IMR-90 (cell line): ENCODE data around the gene OPN4. TPM values are rescaled to one million over a fixed set of nuclear protein-coding genes. Genes with fewer than 3 reads are reported as not detected.

Source experiments
- ATAC-seq: fragments of 200-7000 bp; cut with Tn5 transposase; 2 replicates; pipeline ENCODE4 v1.9.1; 2020; ENCODE audit warnings: low read depth, mild to moderate bottlenecking, moderate library complexity
- BruUV-seq: library from RNA; stranded (reverse); fragments of 400-500 nt; replicated peaks from 2 replicates; lab custom pipeline; 2021; lab: Mats Ljungman, UMichigan
- CTCF ChIA-PET: fragments of 300-600 bp; formaldehyde crosslinking; extraction: SDS; loops from one replicate; lab custom pipeline; 2021; ENCODE audit warnings: antibody characterized with exemption; lab: Yijun Ruan, JAX
- POLR2A ChIA-PET: fragments of 300-600 bp; sonication (Branson Sonifier 250); formaldehyde crosslinking; loops from one replicate; lab custom pipeline; 2022; ENCODE audit warnings: antibody characterized with exemption; ENCODE audit not compliant: unreplicated experiment; lab: Charles Lee
- DNase-seq: peaks from one replicate; pipeline ENCODE4 v3.0.0; 2013
- H2AFZ ChIP-seq: replicated peaks from 2 replicates; pipeline ENCODE3; 2013; ENCODE audit warnings: low read length, mild to moderate bottlenecking; ENCODE audit not compliant: poor library complexity
- H2AK5ac ChIP-seq: 2 replicates; pipeline ENCODE4 v1.6.1; 2013; ENCODE audit warnings: low read depth, low read length, inconsistent platforms
- H2AK9ac ChIP-seq: replicated peaks from 2 replicates; pipeline ENCODE3; 2013; ENCODE audit warnings: mild to moderate bottlenecking, low read depth, low read length, moderate library complexity; ENCODE audit not compliant: poor library complexity
- H2BK120ac ChIP-seq: 2 replicates; pipeline ENCODE4 v1.6.1; 2013; ENCODE audit warnings: low read depth, low read length, inconsistent platforms
- H2BK15ac ChIP-seq: 3 replicates; pipeline ENCODE4 v1.6.1; 2013; ENCODE audit warnings: low read depth, low read length, inconsistent platforms
- H2BK20ac ChIP-seq: 2 replicates; pipeline ENCODE4 v1.6.1; 2013; ENCODE audit warnings: low read depth, mild to moderate bottlenecking, inconsistent platforms, low read length, moderate library complexity
- H2BK5ac ChIP-seq: 2 replicates; pipeline ENCODE4 v1.6.1; 2013; ENCODE audit warnings: mild to moderate bottlenecking, low read depth, low read length, inconsistent platforms; ENCODE audit not compliant: poor library complexity, severe bottlenecking
- H3K14ac ChIP-seq: replicated peaks from 2 replicates; pipeline ENCODE4 v1.6.1; 2013; ENCODE audit warnings: low read depth, low read length, inconsistent platforms
- H3K18ac ChIP-seq: 2 replicates; pipeline ENCODE4 v1.6.1; 2013; ENCODE audit warnings: low read depth, low read length, control low read depth
- H3K23ac ChIP-seq: 2 replicates; pipeline ENCODE4 v1.6.1; 2013; ENCODE audit warnings: low read depth, low read length, inconsistent platforms
- H3K27ac ChIP-seq: 2 replicates; pipeline ENCODE4 v1.5.1; 2013; ENCODE audit warnings: mild to moderate bottlenecking, control low read depth, low read length; ENCODE audit not compliant: insufficient read depth
- H3K27me3 ChIP-seq: 2 replicates; pipeline ENCODE4 v1.6.1; 2013; ENCODE audit warnings: low read length; ENCODE audit not compliant: control insufficient read depth, insufficient read depth
- H3K36me3 ChIP-seq: 2 replicates; pipeline ENCODE4 v1.6.1; 2013; ENCODE audit warnings: low read length, mixed read lengths; ENCODE audit not compliant: control insufficient read depth, insufficient read depth
- H3K4ac ChIP-seq: 2 replicates; pipeline ENCODE4 v1.6.1; 2013; ENCODE audit warnings: low read depth, low read length, inconsistent platforms
- H3K4me1 ChIP-seq: 2 replicates; pipeline ENCODE4 v1.6.1; 2013; ENCODE audit warnings: low read length, mixed read lengths; ENCODE audit not compliant: control insufficient read depth, insufficient read depth
- H3K4me2 ChIP-seq: 2 replicates; pipeline ENCODE4 v1.6.1; 2013; ENCODE audit warnings: low read depth, mild to moderate bottlenecking, control low read depth, low read length, moderate library complexity
- H3K4me3 ChIP-seq: 2 replicates; pipeline ENCODE4 v1.5.1; 2013; ENCODE audit warnings: low read depth, mild to moderate bottlenecking, control low read depth, low read length, moderate library complexity; ENCODE audit not compliant: insufficient read depth
- H3K56ac ChIP-seq: 2 replicates; pipeline ENCODE4 v1.6.1; 2013; ENCODE audit warnings: low read length, inconsistent platforms; ENCODE audit not compliant: insufficient read depth; ENCODE audit errors: extremely low read depth
- H3K79me1 ChIP-seq, 2 experiments: 2 replicates each; pipeline ENCODE4 v1.6.1; 2013; ENCODE audit warnings: low read length in 2 of 2, inconsistent platforms in 1 of 2, low read depth in 1 of 2
- H3K9ac ChIP-seq: 2 replicates; pipeline ENCODE4 v1.6.1; 2013; ENCODE audit warnings: low read depth, low read length, control low read depth
- H3K9me1 ChIP-seq: 2 replicates; pipeline ENCODE4 v1.6.1; 2013; ENCODE audit warnings: low read length, inconsistent platforms; ENCODE audit not compliant: insufficient read depth
- H3K9me3 ChIP-seq: 2 replicates; pipeline ENCODE4 v1.6.1; 2013; ENCODE audit warnings: low read length; ENCODE audit not compliant: control insufficient read depth, insufficient read depth
- H4K20me1 ChIP-seq: 2 replicates; pipeline ENCODE4 v1.6.1; 2013; ENCODE audit warnings: low read length, inconsistent platforms; ENCODE audit not compliant: insufficient read depth
- H4K5ac ChIP-seq: 2 replicates; pipeline ENCODE4 v1.6.1; 2013; ENCODE audit warnings: mild to moderate bottlenecking, low read depth, low read length, control low read depth
- H4K8ac ChIP-seq, 2 experiments: 2 replicates each; pipeline ENCODE4 v1.6.1; 2013; ENCODE audit warnings: low read depth in 2 of 2, low read length in 2 of 2, control low read depth in 1 of 2, inconsistent platforms in 1 of 2
- H4K91ac ChIP-seq: 2 replicates; pipeline ENCODE4 v1.6.1; 2013; ENCODE audit warnings: low read depth, low read length, inconsistent platforms; ENCODE audit not compliant: insufficient read depth
- BHLHE40 ChIP-seq: fragments of 150-350 bp; IDR thresholded peaks from 2 replicates; pipeline ENCODE4 v1.6.1; 2016; ENCODE audit warnings: mild to moderate bottlenecking, low read depth, low read length
- CEBPB ChIP-seq: IDR thresholded peaks from 2 replicates; pipeline ENCODE4 v1.6.1; 2012; ENCODE audit warnings: low read depth, low read length, improper control_type of control experiment
- CHD1 ChIP-seq: IDR thresholded peaks from 2 replicates; pipeline ENCODE4 v1.6.1; 2012; ENCODE audit warnings: low read depth, low read length, improper control_type of control experiment
- CTCF ChIP-seq: conservative IDR thresholded peaks from 2 replicates; pipeline ENCODE4 v1.5.1; 2012; ENCODE audit warnings: mild to moderate bottlenecking, low read depth, low read length, improper control_type of control experiment
- FOS ChIP-seq: fragments of 150-350 bp; IDR thresholded peaks from 2 replicates; pipeline ENCODE4 v1.6.1; 2016; ENCODE audit warnings: low read depth, low read length
- MAFK ChIP-seq: IDR thresholded peaks from 2 replicates; pipeline ENCODE4 v1.6.1; 2012; ENCODE audit warnings: low read depth, low read length, improper control_type of control experiment
- MAZ ChIP-seq: IDR thresholded peaks from 2 replicates; pipeline ENCODE4 v1.6.1; 2012; ENCODE audit warnings: low read depth, mild to moderate bottlenecking, low read length, improper control_type of control experiment, moderate library complexity, borderline replicate concordance
- MXI1 ChIP-seq: IDR thresholded peaks from 2 replicates; pipeline ENCODE4 v1.6.1; 2012; ENCODE audit warnings: low read depth, mild to moderate bottlenecking, low read length, moderate library complexity, borderline replicate concordance
- NFE2L2 ChIP-seq: fragments of 150-350 bp; IDR thresholded peaks from 2 replicates; pipeline ENCODE4 v1.6.1; 2016; ENCODE audit warnings: low read depth, mild to moderate bottlenecking, low read length
- POLR2A ChIP-seq: IDR thresholded peaks from 2 replicates; pipeline ENCODE4 v1.6.1; 2012; ENCODE audit warnings: mild to moderate bottlenecking, low read depth, low read length
- RAD21 ChIP-seq: IDR thresholded peaks from 2 replicates; pipeline ENCODE4 v1.6.1; 2012; ENCODE audit warnings: low read length, improper control_type of control experiment
- RCOR1 ChIP-seq: IDR thresholded peaks from 2 replicates; pipeline ENCODE4 v1.6.1; 2012; ENCODE audit warnings: mild to moderate bottlenecking, low read length, improper control_type of control experiment; ENCODE audit not compliant: insufficient replicate concordance
- RFX5 ChIP-seq: IDR thresholded peaks from 2 replicates; pipeline ENCODE4 v1.8.0; 2012; ENCODE audit warnings: low read depth, mild to moderate bottlenecking, low read length, moderate library complexity
- SMC3 ChIP-seq: fragments of 150-350 bp; IDR thresholded peaks from 2 replicates; pipeline ENCODE4 v1.6.1; 2016; ENCODE audit warnings: low read depth, mild to moderate bottlenecking, antibody characterized with exemption, low read length, moderate library complexity
- USF2 ChIP-seq: fragments of 150-350 bp; IDR thresholded peaks from 2 replicates; pipeline ENCODE4 v1.6.1; 2017; ENCODE audit warnings: mild to moderate bottlenecking, antibody characterized with exemption, low read length, low read depth
- WGBS, 2 experiments: methylation state at CpG; one replicate each; pipeline versions ENCODE4 v1.1.5 to v1.1.7; 2013; ENCODE audit warnings: missing lambda C conversion rate in 2 of 2; ENCODE audit not compliant: insufficient read length in 1 of 2; ENCODE audit errors: extremely low coverage in 2 of 2; 5-methylcytosine and 5-hydroxymethylcytosine counted together
- dilution Hi-C: fragments of 300-500 bp; cut with HindIII; formaldehyde crosslinking; loops from one replicate; pipeline ENCODE4 v1.14.3; 2018; ENCODE audit warnings: low sequenced_read_pairs; ENCODE audit not compliant: unreplicated experiment
- in situ Hi-C: fragments of 300-500 bp; cut with MboI; formaldehyde crosslinking; loops from 3 replicates; pipeline ENCODE4 v1.14.3; 2019; ENCODE audit warnings: low sequenced_read_pairs, inconsistent platforms, mixed read lengths
- intact Hi-C: fragments of 100-400 bp; cut with micrococcal nuclease; formaldehyde crosslinking; loops from 2 replicates; pipeline ENCODE4 v1.10.0; 2022
- polyA plus RNA-seq, 3 experiments: library from polyadenylated mRNA; depleted of rRNA; stranded (reverse); fragments of >200 nt; gene quantifications; 2 replicates each; pipeline ENCODE4 v1.2.3, GENCODE V29; 2012; ENCODE audit warnings: low replicate concordance in 1 of 3
- total RNA-seq: library from RNA; depleted of rRNA; stranded (reverse); fragments of >200 nt; gene quantifications from 2 replicates; pipeline ENCODE4 v1.2.3, GENCODE V29; 2012
- TF ChIP-seq, protein P1 (sequence below): fragments of 150-350 bp; IDR thresholded peaks from 2 replicates; pipeline ENCODE4 v1.6.1; 2016; ENCODE audit warnings: low read depth, mild to moderate bottlenecking, low read length, moderate library complexity, borderline replicate concordance

OPN4 gene
- total and polyA plus RNA-seq, 2 of the 4 experiments (the other 2 are of a cell fraction), result 0.03 TPM; not detected in 1

DNA sequence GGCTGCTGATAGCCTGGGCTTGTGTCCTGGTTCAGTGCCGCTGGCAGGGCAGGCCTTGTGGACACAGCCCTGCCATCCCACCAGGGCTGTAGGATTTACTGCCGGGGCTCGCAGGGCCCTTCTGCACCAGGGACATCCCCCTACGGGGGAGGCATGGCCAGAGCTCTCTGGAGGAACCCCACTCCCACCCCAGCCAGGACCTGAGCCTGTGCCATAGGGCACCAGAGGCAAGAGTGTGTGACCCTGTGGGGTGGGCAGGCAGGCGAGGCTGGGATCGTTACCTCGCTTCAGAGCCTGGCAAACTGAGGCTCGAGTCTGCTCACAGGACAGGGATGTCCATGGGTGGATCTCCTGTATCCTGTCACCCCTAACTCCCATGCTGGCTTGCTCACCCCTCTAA lies 16.5 kb downstream of the OPN4 start:
- DNase-seq (no peak), ATAC-seq (no peak)
- peaks cover 0 to 15% of the 10 kb centered on the region in 2 experiments; a peak in 2 of 4 replicates for H3K79me1 ChIP-seq
- H2BK20ac ChIP-seq, result no peak overlapping the region
- no TSS peak for BruUV-seq
- WGBS, 2 experiments, result no CpG with 5 or more reads among the region's 8 CpGs
- H3K14ac ChIP-seq, result no peak overlapping the region
- in situ Hi-C loops (no loop called here), dilution Hi-C loops (no loop called here), intact Hi-C loops (no loop called here)
- no peak overlapping the region for H4K91ac ChIP-seq
- peaks cover 18% of the 10 kb centered on the region for H3K9me1 ChIP-seq
- ChIA-PET POLR2A (no interaction called here), CTCF (no interaction called here)
- H4K20me1 ChIP-seq, result no peaks in the 10 kb centered on the region
- H3K27ac ChIP-seq, result no peak overlapping the region
- no peak overlapping the region for H3K18ac ChIP-seq
- H3K27me3 ChIP-seq, result no peaks in the 10 kb centered on the region
- no peak overlapping the region for H2AFZ ChIP-seq
- no peak overlapping the region for H3K4me3 ChIP-seq
- no peak overlapping the region for H3K56ac ChIP-seq
- H3K23ac ChIP-seq, result no peak overlapping the region
- H4K5ac ChIP-seq, result no peak overlapping the region
- H3K9me3 ChIP-seq, result no peaks in the 10 kb centered on the region
- TF ChIP-seq MXI1 (no peak), POLR2A (no peak), SMC3 (no peak), NFE2L2 (no peak), CHD1 (no peak), MAFK (no peak), FOS (no peak), RAD21 (no peak), RCOR1 (no peak), MAZ (no peak), CEBPB (no peak), CTCF (no peak), RFX5 (no peak), BHLHE40 (no peak), USF2 (no peak)
- TF ChIP-seq, protein P1, sequence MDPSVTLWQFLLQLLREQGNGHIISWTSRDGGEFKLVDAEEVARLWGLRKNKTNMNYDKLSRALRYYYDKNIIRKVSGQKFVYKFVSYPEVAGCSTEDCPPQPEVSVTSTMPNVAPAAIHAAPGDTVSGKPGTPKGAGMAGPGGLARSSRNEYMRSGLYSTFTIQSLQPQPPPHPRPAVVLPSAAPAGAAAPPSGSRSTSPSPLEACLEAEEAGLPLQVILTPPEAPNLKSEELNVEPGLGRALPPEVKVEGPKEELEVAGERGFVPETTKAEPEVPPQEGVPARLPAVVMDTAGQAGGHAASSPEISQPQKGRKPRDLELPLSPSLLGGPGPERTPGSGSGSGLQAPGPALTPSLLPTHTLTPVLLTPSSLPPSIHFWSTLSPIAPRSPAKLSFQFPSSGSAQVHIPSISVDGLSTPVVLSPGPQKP, result no peak
- H3K36me3 ChIP-seq, result no peaks in the 10 kb centered on the region
- peaks cover 42% of the 10 kb centered on the region for H3K4me1 ChIP-seq
- H3K4ac ChIP-seq, result no peak overlapping the region
- H2AK5ac ChIP-seq, result 0 out of 2 replicates have a peak overlapping the region, but pooled peaks have one; percentile 46
- H2BK120ac ChIP-seq, result no peak overlapping the region
- no peak overlapping the region for H2BK15ac ChIP-seq
- H2BK5ac ChIP-seq, result no peak overlapping the region
- no peak overlapping the region for H3K9ac ChIP-seq
- H2AK9ac ChIP-seq, result no peak overlapping the region
- H4K8ac ChIP-seq, result no peak overlapping the region
- no peak overlapping the region for H3K4me2 ChIP-seq
